Caco-2 (cell line): ENCODE data around the gene NMUR2. TPM values are rescaled to one million over a fixed set of nuclear protein-coding genes. Genes with fewer than 3 reads are reported as not detected.

Experiments used
- BruUV-seq: library from RNA; stranded (reverse); fragments of 400-500 nt; replicated peaks from 2 replicates; lab custom pipeline; 2021; lab: Mats Ljungman, UMichigan
- CTCF ChIA-PET: fragments of 300-600 bp; sonication (Branson Sonifier 250); formaldehyde crosslinking; loops from one replicate; lab custom pipeline; 2022; ENCODE audit warnings: antibody characterized with exemption; lab: Charles Lee
- POLR2A ChIA-PET: fragments of 300-600 bp; sonication (Branson Sonifier 250); formaldehyde crosslinking; loops from one replicate; lab custom pipeline; 2022; ENCODE audit warnings: antibody characterized with exemption; lab: Charles Lee
- DNase-seq, 2 experiments: peaks; one replicate each; pipeline versions ENCODE4 v3.0.0 to v3.0.0-alpha.2; 2020 to 2022
- H3K27me3 ChIP-seq: replicated peaks from 2 replicates; pipeline ENCODE4 v1.6.0; 2011; ENCODE audit warnings: low read length; ENCODE audit not compliant: control insufficient read depth, insufficient read depth
- H3K36me3 ChIP-seq: 2 replicates; pipeline ENCODE4 v1.5.1; 2011; ENCODE audit warnings: low read length; ENCODE audit not compliant: control insufficient read depth, insufficient read depth
- H3K4me1 ChIP-seq: fragments of 250-450 bp; sonication (Bioruptor Pico); 2 replicates; pipeline ENCODE4 v1.5.1; 2020; ENCODE audit warnings: mild to moderate bottlenecking
- H3K4me3 ChIP-seq: 2 replicates; pipeline ENCODE4 v1.5.1; 2011; ENCODE audit warnings: low read depth, mild to moderate bottlenecking, control low read depth, low read length
- H3K9me3 ChIP-seq: fragments of 250-450 bp; sonication (Bioruptor Pico); 2 replicates; pipeline ENCODE4 v1.5.1; 2020; ENCODE audit warnings: mild to moderate bottlenecking, moderate library complexity
- H3K27ac Mint-ChIP-seq: one replicate; pipeline ENCODE4 v1.8.0; 2022; ENCODE audit warnings: mixed read lengths; ENCODE audit not compliant: unreplicated experiment
- H3K27me3 Mint-ChIP-seq: one replicate; pipeline ENCODE4 v1.8.0; 2022; ENCODE audit warnings: mixed read lengths; ENCODE audit not compliant: insufficient read depth, unreplicated experiment
- H3K36me3 Mint-ChIP-seq: one replicate; pipeline ENCODE4 v1.8.0; 2022; ENCODE audit warnings: mild to moderate bottlenecking, mixed read lengths; ENCODE audit not compliant: insufficient read depth, unreplicated experiment
- H3K4me1 Mint-ChIP-seq: one replicate; pipeline ENCODE4 v1.8.0; 2022; ENCODE audit warnings: low read depth, mixed read lengths; ENCODE audit not compliant: unreplicated experiment
- H3K4me3 Mint-ChIP-seq: one replicate; pipeline ENCODE4 v1.8.0; 2022; ENCODE audit warnings: mild to moderate bottlenecking, moderate library complexity, mixed read lengths; ENCODE audit not compliant: unreplicated experiment
- H3K9me3 Mint-ChIP-seq: one replicate; pipeline ENCODE4 v1.8.0; 2022; ENCODE audit warnings: mixed read lengths; ENCODE audit not compliant: unreplicated experiment
- intact Hi-C: fragments of 100-400 bp; cut with micrococcal nuclease; formaldehyde crosslinking; loops from one replicate; pipeline ENCODE4 v1.10.0; 2022; ENCODE audit not compliant: unreplicated experiment
- total RNA-seq: library from RNA; stranded (reverse); gene quantifications from 2 replicates; pipeline ENCODE4 v1.2.3, GENCODE V29; 2022
- TF ChIP-seq, protein P1 (sequence below), 2 experiments: fragments of 200-600 bp in 1 of 2; IDR thresholded peaks; 1 replicate in 1 of 2; 2 replicates in 1 of 2; pipeline versions ENCODE4 v1.5.1 to v1.8.0; 2011 to 2022; ENCODE audit warnings: antibody characterized with exemption in 1 of 2, control low read depth in 1 of 2, inconsistent platforms in 1 of 2, low read depth in 1 of 2, low read length in 1 of 2, mild to moderate bottlenecking in 1 of 2, moderate library complexity in 1 of 2; ENCODE audit not compliant: insufficient read depth in 1 of 2, severe bottlenecking in 1 of 2, unreplicated experiment in 1 of 2

The NMUR2 gene
- total RNA-seq, 1 experiment from 2014 or later: 0.57 TPM

DNA sequence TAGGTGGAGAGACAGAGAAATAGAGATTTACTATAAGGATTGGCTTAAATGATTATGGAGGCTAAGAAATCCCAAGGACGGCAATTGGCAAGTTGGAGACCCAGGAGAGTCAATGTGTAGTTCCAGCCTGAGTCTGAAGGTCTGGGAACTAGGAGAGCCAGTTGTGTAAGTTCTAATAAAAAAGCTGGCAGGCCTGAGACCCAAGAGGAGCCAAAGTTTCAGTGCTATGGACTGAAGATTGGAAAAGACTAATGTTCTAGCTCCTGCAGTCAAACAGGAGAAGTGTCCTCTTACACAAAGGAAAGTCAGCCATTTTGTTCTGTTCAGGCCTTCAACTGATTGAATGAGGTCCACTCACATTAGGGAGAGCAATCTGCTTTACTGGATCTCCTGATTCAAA, 50.0 kb downstream of the NMUR2 start:
- ChIA-PET POLR2A (no interaction called here), CTCF (no interaction called here)
- no peaks in the 10 kb centered on the region for H3K27me3 ChIP-seq
- H3K27ac Mint-ChIP-seq: no peak overlapping the region
- no peaks in the 10 kb centered on the region for H3K9me3 Mint-ChIP-seq
- H3K36me3 Mint-ChIP-seq: no peaks in the 10 kb centered on the region
- H3K27me3 Mint-ChIP-seq: no peaks in the 10 kb centered on the region
- no peaks in the 10 kb centered on the region for H3K36me3 ChIP-seq
- intact Hi-C loops: no loop called here
- BruUV-seq: no TSS peak
- TF ChIP-seq, protein P1, sequence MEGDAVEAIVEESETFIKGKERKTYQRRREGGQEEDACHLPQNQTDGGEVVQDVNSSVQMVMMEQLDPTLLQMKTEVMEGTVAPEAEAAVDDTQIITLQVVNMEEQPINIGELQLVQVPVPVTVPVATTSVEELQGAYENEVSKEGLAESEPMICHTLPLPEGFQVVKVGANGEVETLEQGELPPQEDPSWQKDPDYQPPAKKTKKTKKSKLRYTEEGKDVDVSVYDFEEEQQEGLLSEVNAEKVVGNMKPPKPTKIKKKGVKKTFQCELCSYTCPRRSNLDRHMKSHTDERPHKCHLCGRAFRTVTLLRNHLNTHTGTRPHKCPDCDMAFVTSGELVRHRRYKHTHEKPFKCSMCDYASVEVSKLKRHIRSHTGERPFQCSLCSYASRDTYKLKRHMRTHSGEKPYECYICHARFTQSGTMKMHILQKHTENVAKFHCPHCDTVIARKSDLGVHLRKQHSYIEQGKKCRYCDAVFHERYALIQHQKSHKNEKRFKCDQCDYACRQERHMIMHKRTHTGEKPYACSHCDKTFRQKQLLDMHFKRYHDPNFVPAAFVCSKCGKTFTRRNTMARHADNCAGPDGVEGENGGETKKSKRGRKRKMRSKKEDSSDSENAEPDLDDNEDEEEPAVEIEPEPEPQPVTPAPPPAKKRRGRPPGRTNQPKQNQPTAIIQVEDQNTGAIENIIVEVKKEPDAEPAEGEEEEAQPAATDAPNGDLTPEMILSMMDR (IDR thresholded peaks at IDR 0.05; ENCODE audit: insufficient read depth in 1 of 2, low read depth in 1 of 2, low read length in 1 of 2, severe bottlenecking in 1 of 2, unreplicated experiment in 1 of 2): no peak
- H3K4me1 Mint-ChIP-seq: peaks cover 6% of the 10 kb centered on the region
- H3K4me3 Mint-ChIP-seq: no peak overlapping the region
- no peak overlapping the region for H3K4me3 ChIP-seq
- no peak for DNase-seq
- peaks cover 5% of the 10 kb centered on the region for H3K4me1 ChIP-seq
- no peaks in the 10 kb centered on the region for H3K9me3 ChIP-seq

DNA sequence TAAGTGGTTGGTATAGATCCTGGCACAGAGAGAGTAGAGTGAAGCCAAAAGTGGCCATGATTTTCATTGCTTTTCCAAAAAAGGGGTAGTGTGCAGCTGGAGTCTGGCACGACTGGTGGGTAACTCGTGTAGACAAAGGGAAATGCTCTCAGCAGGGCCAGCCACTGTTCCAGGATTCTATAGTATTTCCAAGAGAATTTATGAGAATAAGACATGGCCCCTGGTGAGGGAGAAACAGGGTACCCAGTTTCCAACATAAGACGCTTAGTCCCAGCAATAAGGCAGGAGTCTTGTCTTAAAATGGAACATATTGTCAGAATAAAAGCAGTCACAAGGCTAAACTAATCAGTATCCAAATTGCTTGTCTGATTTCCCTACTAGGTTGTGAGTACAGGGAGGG, 52.1 kb downstream of the NMUR2 start:
- no TSS peak for BruUV-seq
- Histone ChIP-seq H3K27me3 (no peaks in the 10 kb centered on the region), H3K4me3 (no peak overlapping the region), H3K36me3 (no peaks in the 10 kb centered on the region), H3K9me3 (no peaks in the 10 kb centered on the region), H3K4me1 (peaks cover 9% of the 10 kb centered on the region)
- POLR2A ChIA-PET: no interaction called here
- DNase-seq: no peak
- no peaks in the 10 kb centered on the region for H3K27me3 Mint-ChIP-seq
- TF ChIP-seq, protein P1 (IDR thresholded peaks at IDR 0.05; ENCODE audit: insufficient read depth in 1 of 2, low read depth in 1 of 2, low read length in 1 of 2, severe bottlenecking in 1 of 2, unreplicated experiment in 1 of 2): no peak
- intact Hi-C loops: loop anchor here (5.0 kb wide), 1 partner anchor 81 kb away; no protein-coding TSS in a partner anchor
- no peak overlapping the region for H3K4me3 Mint-ChIP-seq
- H3K9me3 Mint-ChIP-seq: no peaks in the 10 kb centered on the region
- CTCF ChIA-PET: no interaction called here
- no peaks in the 10 kb centered on the region for H3K36me3 Mint-ChIP-seq
- peaks cover 6% of the 10 kb centered on the region for H3K4me1 Mint-ChIP-seq
- no peak overlapping the region for H3K27ac Mint-ChIP-seq

DNA sequence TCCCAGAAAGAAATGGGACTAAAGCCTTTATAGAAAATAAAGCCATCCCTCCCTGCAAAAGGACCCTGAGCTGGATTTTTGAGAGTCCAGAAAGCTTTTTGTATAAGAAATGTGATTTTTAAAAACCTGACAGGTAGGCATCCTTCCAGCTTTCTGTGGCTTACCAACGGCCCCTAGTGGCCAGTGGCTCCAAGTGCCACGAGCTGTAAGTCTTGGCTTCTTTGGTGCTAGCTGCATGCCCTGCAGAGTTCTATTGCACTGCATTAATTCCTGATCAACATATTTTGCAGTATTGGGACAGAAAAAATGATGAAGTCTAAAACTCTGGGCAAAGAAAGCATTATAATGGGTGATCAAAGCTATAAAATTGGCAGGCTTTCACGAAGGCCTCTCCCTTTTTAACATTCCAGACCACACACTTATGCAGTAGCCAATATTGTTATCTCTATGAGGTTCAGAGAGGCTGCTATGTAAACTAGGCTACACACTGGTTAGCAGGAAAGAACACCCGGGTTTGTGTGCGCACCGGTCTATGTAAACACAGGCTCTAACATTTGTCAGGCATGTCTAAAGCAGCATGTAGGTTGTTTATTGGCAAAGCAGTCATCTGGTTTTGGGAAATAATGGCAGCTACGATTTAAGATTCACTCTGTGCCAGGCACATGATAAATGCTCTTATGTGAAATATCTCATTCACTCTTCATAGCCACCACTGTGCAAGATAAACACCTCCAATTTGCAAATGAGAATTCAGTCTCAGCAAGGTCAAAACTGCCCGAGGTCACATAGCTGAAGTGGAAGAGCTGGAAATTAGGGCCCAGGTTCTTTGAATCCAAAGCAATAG, 55.2 kb downstream of the NMUR2 start:
- H3K27me3 ChIP-seq: no peaks in the 10 kb centered on the region
- TF ChIP-seq, protein P1 (IDR thresholded peaks at IDR 0.05; ENCODE audit: insufficient read depth in 1 of 2, low read depth in 1 of 2, low read length in 1 of 2, severe bottlenecking in 1 of 2, unreplicated experiment in 1 of 2): peak; percentile 89 to 94
- Mint-ChIP-seq H3K36me3 (no peaks in the 10 kb centered on the region), H3K4me3 (no peak overlapping the region), H3K4me1 (peaks cover 6% of the 10 kb centered on the region), H3K9me3 (no peaks in the 10 kb centered on the region), H3K27ac (no peak overlapping the region), H3K27me3 (no peaks in the 10 kb centered on the region)
- no TSS peak for BruUV-seq
- no peak overlapping the region for H3K4me3 ChIP-seq
- CTCF ChIA-PET: interaction anchor here (0.6 to 1.8 kb wide), 8 partner anchors 14 to 525 kb away, joined by 3 to 33 read pairs (median 4); no protein-coding TSS in a partner anchor
- intact Hi-C loops: loop anchor here (1.0 to 5.0 kb wide), 3 partner anchors 78 to 525 kb away; no protein-coding TSS in a partner anchor
- H3K4me1 ChIP-seq: peaks cover 9% of the 10 kb centered on the region
- POLR2A ChIA-PET: interaction anchor here (0.6 kb wide), 1 partner anchor 524 kb away, joined by 3 read pairs; no protein-coding TSS in a partner anchor
- H3K36me3 ChIP-seq: no peaks in the 10 kb centered on the region
- DNase-seq: peak; percentile 60 to 66
- H3K9me3 ChIP-seq: no peaks in the 10 kb centered on the region
